GM12892 (cell line): Measurements from ENCODE around the gene HS3ST5.

ENCODE experiments used
- POLR2A ChIP-seq: IDR thresholded peaks from 2 replicates; pipeline ENCODE4 v1.6.1; 2011; ENCODE audit warnings: low read depth, low read length, control low read depth
- POLR2AphosphoS5 ChIP-seq: IDR thresholded peaks from 2 replicates; pipeline ENCODE4 v1.6.1; 2011; ENCODE audit warnings: low read depth, low read length, control low read depth
- TAF1 ChIP-seq: IDR thresholded peaks from 2 replicates; pipeline ENCODE4 v1.6.1; 2011; ENCODE audit warnings: low read depth, mild to moderate bottlenecking, control low read depth, low read length, borderline replicate concordance

DNA sequence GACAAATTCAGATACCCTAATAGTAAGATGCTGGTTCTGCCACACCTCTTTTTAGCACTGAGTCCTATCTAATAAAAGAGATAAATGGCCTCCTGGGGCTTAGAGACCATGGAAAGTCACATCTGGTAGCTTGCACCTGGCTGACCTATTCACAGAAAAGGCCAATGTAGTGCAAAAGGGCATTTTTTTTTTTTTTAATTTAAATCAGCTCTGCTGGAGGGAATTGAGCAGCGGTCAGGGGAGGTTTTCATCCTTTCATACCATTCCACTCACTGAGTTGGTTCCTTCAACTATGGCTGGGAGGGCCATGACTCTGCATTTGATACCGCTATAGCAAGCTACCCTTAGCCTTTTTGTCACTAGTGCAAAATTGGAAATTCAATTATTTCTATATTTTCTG lies 20.1 kb upstream of the HS3ST5 start:
- TF ChIP-seq POLR2A (no peak), POLR2AphosphoS5 (no peak), TAF1 (no peak)
